Endothelial cell of umbilical vein (primary cell): ENCODE measurements around the gene TRAK1.

Experiments used
- CTCF ChIP-seq, 2 donors: IDR thresholded peaks; 1 replicate in 1 of 2; 2 replicates in 1 of 2; pipeline ENCODE4 v1.5.1; 2011; ENCODE audit warnings: low read length in 2 of 2, mild to moderate bottlenecking in 2 of 2, moderate library complexity in 2 of 2, control low read depth in 1 of 2, inconsistent platforms in 1 of 2, low read depth in 1 of 2; ENCODE audit not compliant: insufficient read depth in 1 of 2; ENCODE audit errors: extremely low read depth in 1 of 2
- EZH2 ChIP-seq: IDR thresholded peaks from 2 replicates; pipeline ENCODE4 v1.6.1; 2012; ENCODE audit warnings: borderline replicate concordance, low read depth, mild to moderate bottlenecking, moderate library complexity, low read length, inconsistent platforms; ENCODE audit not compliant: severe bottlenecking
- MAX ChIP-seq: IDR thresholded peaks from 2 replicates; pipeline ENCODE4 v1.6.1; 2011; ENCODE audit not compliant: insufficient read depth, insufficient read length
- POLR2AphosphoS5 ChIP-seq: IDR thresholded peaks from 2 replicates; pipeline ENCODE4 v1.6.1; 2012; ENCODE audit warnings: low read depth, mild to moderate bottlenecking, control low read depth, low read length, moderate library complexity; ENCODE audit not compliant: insufficient read depth

- TF ChIP-seq MAX (no peak), CTCF (IDR thresholded peaks at IDR 0.05; ENCODE audit: extremely low read depth in 1 of 2, insufficient read depth in 1 of 2, low read depth in 1 of 2, low read length in 2 of 2) (no peak), POLR2AphosphoS5 (no peak), EZH2 (no peak)
Observed at GRCh38 chr3:42055291-42055690, 35.9 kb upstream of the TRAK1 start.
